IPS DF 19.7 (cell line): ENCODE results near the gene NBAS.
"Not testable (repeated sequence)": the region's sequence is repeated elsewhere in the genome, so short reads cannot be mapped to it uniquely, and the experiment has no call there.

ENCODE experiments used
- DNase-seq: peaks from one replicate; pipeline ENCODE4 v3.0.0-alpha.2; 2013; ENCODE audit warnings: low read depth, low spot score

The NBAS gene

GRCh38 chr2:15220603-15221002 lies 340.5 kb downstream of the NBAS start:
- DNase-seq = no peak

GRCh38 chr2:15218423-15219086 lies 342.6 kb downstream of the NBAS start:
- no peak for DNase-seq

- DNase-seq = no peak
These were observed 348.9 kb downstream of the NBAS start for GRCh38 chr2:15212249-15212648.

GRCh38 chr2:15210542-15210941 lies 350.6 kb downstream of the NBAS start:
- DNase-seq = not testable (repeated sequence)

- DNase-seq = no peak
These were observed 354.7 kb downstream of the NBAS start for GRCh38 chr2:15206419-15206818.

- no peak for DNase-seq
These were observed 355.6 kb downstream of the NBAS start for GRCh38 chr2:15205562-15205961.

- no peak for DNase-seq
These were observed 360.1 kb downstream of the NBAS start for GRCh38 chr2:15201009-15201408.

- DNase-seq = no peak
These were observed 360.6 kb downstream of the NBAS start for GRCh38 chr2:15200581-15200980.

GRCh38 chr2:15198051-15198450 lies 363.1 kb downstream of the NBAS start:
- no peak for DNase-seq

- no peak for DNase-seq
These were observed 365.3 kb downstream of the NBAS start for GRCh38 chr2:15195813-15196212.

- no peak for DNase-seq
These were observed 369.3 kb downstream of the NBAS start for GRCh38 chr2:15191789-15192188.

- DNase-seq = no peak
These were observed 371.9 kb downstream of the NBAS start for GRCh38 chr2:15189216-15189615.

GRCh38 chr2:15187702-15188101 lies 373.4 kb downstream of the NBAS start:
- no peak for DNase-seq

GRCh38 chr2:15186118-15186517 lies 375.0 kb downstream of the NBAS start:
- no peak for DNase-seq

- DNase-seq = no peak
These were observed 376.6 kb downstream of the NBAS start for GRCh38 chr2:15184491-15184890.

GRCh38 chr2:15182275-15182674 lies 378.9 kb downstream of the NBAS start:
- no peak for DNase-seq

- no peak for DNase-seq
These were observed 379.9 kb downstream of the NBAS start for GRCh38 chr2:15181092-15181745.

- DNase-seq = no peak
These were observed 380.8 kb downstream of the NBAS start for GRCh38 chr2:15180379-15180778.

GRCh38 chr2:15178946-15179345 lies 382.2 kb downstream of the NBAS start:
- DNase-seq = no peak

- DNase-seq = no peak
These were observed 384.0 kb downstream of the NBAS start for GRCh38 chr2:15177103-15177502.

- DNase-seq = no peak
These were observed 384.5 kb downstream of the NBAS start for GRCh38 chr2:15176604-15177003.

GRCh38 chr2:15174567-15174966 lies 386.6 kb downstream of the NBAS start:
- no peak for DNase-seq

- DNase-seq = no peak
These were observed 387.6 kb downstream of the NBAS start for GRCh38 chr2:15173501-15173900.

GRCh38 chr2:15172825-15173224 lies 388.3 kb downstream of the NBAS start:
- no peak for DNase-seq
